ENCODE data around the gene CAND2. TPM values are rescaled to one million over a fixed set of nuclear protein-coding genes. Genes with fewer than 3 reads are reported as not detected.
A peak's percentile ranks its signal among the peaks of the same experiment; 100 is the strongest.

CAND2 gene
- polyA plus RNA-seq, 3 donors = not detected

DNA sequence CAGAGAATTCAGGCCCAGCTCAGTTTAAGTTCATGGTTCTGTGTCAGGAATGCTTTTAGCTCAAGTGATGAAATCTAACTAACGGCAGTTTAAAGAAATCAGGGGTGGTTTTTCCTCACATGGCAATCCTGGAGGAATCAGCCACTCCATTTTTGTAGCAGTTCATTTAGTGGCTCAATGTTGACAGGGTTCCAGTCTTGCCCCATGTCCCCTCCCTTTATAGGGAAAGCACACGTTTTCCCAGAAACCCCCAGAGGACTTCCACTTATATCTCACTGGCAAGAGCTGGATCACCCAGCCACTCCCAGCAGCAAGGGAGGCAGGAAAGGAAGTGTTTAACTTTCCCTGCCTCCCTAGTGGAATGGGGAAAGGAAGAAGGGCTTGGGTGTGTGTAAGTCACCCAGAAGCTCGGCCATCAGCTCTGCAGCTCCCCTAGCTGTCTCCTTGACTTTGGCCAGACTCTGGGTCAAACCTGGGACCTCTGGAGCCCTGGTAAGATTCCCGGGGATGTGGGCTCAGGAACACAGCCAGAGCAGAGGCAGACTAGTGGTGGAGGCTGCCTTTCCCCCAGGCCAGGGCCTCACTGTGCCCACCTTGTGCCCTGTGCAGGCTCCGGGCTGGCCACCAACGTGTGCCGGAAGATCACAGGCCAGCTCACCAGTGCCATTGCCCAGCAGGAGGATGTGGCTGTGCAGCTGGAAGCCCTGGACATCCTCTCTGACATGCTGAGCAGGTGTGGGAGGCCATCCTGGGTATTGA, 11.3 kb downstream of the CAND2 start:
- H2AFZ ChIP-seq (ENCODE audit: insufficient read depth, low read depth, low read length, poor library complexity, severe bottlenecking) = no peak overlapping the region
- TF ChIP-seq, protein P1, sequence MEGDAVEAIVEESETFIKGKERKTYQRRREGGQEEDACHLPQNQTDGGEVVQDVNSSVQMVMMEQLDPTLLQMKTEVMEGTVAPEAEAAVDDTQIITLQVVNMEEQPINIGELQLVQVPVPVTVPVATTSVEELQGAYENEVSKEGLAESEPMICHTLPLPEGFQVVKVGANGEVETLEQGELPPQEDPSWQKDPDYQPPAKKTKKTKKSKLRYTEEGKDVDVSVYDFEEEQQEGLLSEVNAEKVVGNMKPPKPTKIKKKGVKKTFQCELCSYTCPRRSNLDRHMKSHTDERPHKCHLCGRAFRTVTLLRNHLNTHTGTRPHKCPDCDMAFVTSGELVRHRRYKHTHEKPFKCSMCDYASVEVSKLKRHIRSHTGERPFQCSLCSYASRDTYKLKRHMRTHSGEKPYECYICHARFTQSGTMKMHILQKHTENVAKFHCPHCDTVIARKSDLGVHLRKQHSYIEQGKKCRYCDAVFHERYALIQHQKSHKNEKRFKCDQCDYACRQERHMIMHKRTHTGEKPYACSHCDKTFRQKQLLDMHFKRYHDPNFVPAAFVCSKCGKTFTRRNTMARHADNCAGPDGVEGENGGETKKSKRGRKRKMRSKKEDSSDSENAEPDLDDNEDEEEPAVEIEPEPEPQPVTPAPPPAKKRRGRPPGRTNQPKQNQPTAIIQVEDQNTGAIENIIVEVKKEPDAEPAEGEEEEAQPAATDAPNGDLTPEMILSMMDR (IDR thresholded peaks at IDR 0.05) = no peak
- no peak for DNase-seq
- H3K4me2 ChIP-seq (replicated peaks; ENCODE audit: extremely low read depth, low read length, poor library complexity, severe bottlenecking) = no peak overlapping the region
- H4K20me1 ChIP-seq (ENCODE audit: insufficient read depth, low read length) = no peaks in the 10 kb centered on the region
- H3K27me3 ChIP-seq (ENCODE audit: control insufficient read depth in 2 of 2, insufficient read depth in 2 of 2, low read length in 2 of 2) = peaks cover 0 to 6% of the 10 kb centered on the region in 2 donors
- no peak overlapping the region for H3K27ac ChIP-seq (ENCODE audit: low read depth in 1 of 2, low read length in 2 of 2)
- no peak overlapping the region for H3K4me3 ChIP-seq (replicated peaks in 1 of 3; ENCODE audit: low read depth in 2 of 3, low read length in 3 of 3)
- peak overlapping the region in 1 of 7 donors; percentile 65 for H3K27ac Mint-ChIP-seq
- 96% methylated on average over 6 of the region's 7 CpGs for WGBS (ENCODE audit: insufficient coverage)
- no peak overlapping the region for H3K4me3 Mint-ChIP-seq
- peaks cover 5 to 15% (median 6%) of the 10 kb centered on the region in 3 donors for H3K27me3 Mint-ChIP-seq (ENCODE audit: low read depth in 3 of 3)
- no peak overlapping the region for H3K9ac ChIP-seq (ENCODE audit: insufficient read depth, low read length, poor library complexity, severe bottlenecking)
- peaks cover 10% of the 10 kb centered on the region for H3K4me1 Mint-ChIP-seq
- peaks cover 0 to 3% (median 0%) of the 10 kb centered on the region in 7 donors for H3K9me3 Mint-ChIP-seq
- H3K36me3 Mint-ChIP-seq = no peaks in the 10 kb centered on the region
- intact Hi-C loops (cut with micrococcal nuclease) = no loop called here
- peaks cover 4 to 12% of the 10 kb centered on the region in 2 donors for H3K4me1 ChIP-seq (ENCODE audit: control insufficient read depth in 1 of 2, insufficient read depth in 2 of 2, low read length in 2 of 2)
- H3K9me3 ChIP-seq (replicated peaks in 1 of 2; ENCODE audit: control insufficient read depth in 1 of 2, insufficient read depth in 1 of 2, low read length in 2 of 2) = no peaks in the 10 kb centered on the region
- H3K79me2 ChIP-seq (ENCODE audit: insufficient read depth, low read length) = no peaks in the 10 kb centered on the region
- H3K36me3 ChIP-seq (replicated peaks in 1 of 2; ENCODE audit: control insufficient read depth in 1 of 2, insufficient read depth in 2 of 2, low read length in 2 of 2) = no peaks in the 10 kb centered on the region

DNA sequence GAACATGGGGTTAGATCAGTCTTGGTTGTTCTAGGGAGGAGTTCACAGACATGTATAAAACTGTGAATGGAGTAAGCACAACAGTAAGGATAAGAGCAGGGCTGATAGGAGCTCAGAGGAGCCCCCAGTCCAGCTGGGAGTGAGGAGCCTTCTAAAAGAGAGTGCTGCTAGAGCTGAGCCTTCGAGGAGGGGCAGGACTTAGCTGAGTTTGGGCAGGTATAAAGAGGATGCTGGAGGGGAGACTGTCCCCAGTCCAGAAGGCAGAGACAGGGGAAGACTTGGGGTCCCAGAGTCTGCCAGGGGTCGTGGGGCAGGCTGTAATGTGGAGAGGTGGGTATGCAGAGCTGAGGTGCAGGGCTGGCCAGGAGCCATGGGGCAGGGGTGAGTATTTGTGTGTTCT, 12.1 kb downstream of the CAND2 start:
- Mint-ChIP-seq H3K36me3 (no peaks in the 10 kb centered on the region), H3K27ac (no peak overlapping the region), H3K27me3 (ENCODE audit: low read depth in 3 of 3) (peaks cover 5 to 15% (median 6%) of the 10 kb centered on the region in 3 donors), H3K4me1 (peaks cover 10% of the 10 kb centered on the region), H3K4me3 (peak overlapping the region in 1 of 2 donors; percentile 2), H3K9me3 (no peaks in the 10 kb centered on the region)
- peaks cover 0 to 6% of the 10 kb centered on the region in 2 donors for H3K27me3 ChIP-seq (ENCODE audit: control insufficient read depth in 2 of 2, insufficient read depth in 2 of 2, low read length in 2 of 2)
- no peak overlapping the region for H3K4me2 ChIP-seq (replicated peaks; ENCODE audit: extremely low read depth, low read length, poor library complexity, severe bottlenecking)
- H2AFZ ChIP-seq (ENCODE audit: insufficient read depth, low read depth, low read length, poor library complexity, severe bottlenecking) = no peak overlapping the region
- TF ChIP-seq, protein P1 (IDR thresholded peaks at IDR 0.05) = no peak
- peaks cover 4 to 12% of the 10 kb centered on the region in 2 donors for H3K4me1 ChIP-seq (ENCODE audit: control insufficient read depth in 1 of 2, insufficient read depth in 2 of 2, low read length in 2 of 2)
- WGBS (ENCODE audit: insufficient coverage) = 87% methylated on average over 2 of the region's 2 CpGs
- no peaks in the 10 kb centered on the region for H3K9me3 ChIP-seq (replicated peaks in 1 of 2; ENCODE audit: control insufficient read depth in 1 of 2, insufficient read depth in 1 of 2, low read length in 2 of 2)
- intact Hi-C loops (cut with micrococcal nuclease) = no loop called here
- no peak overlapping the region for H3K4me3 ChIP-seq (replicated peaks in 1 of 3; ENCODE audit: low read depth in 2 of 3, low read length in 3 of 3)
- H4K20me1 ChIP-seq (ENCODE audit: insufficient read depth, low read length) = no peaks in the 10 kb centered on the region
- H3K36me3 ChIP-seq (replicated peaks in 1 of 2; ENCODE audit: control insufficient read depth in 1 of 2, insufficient read depth in 2 of 2, low read length in 2 of 2) = no peaks in the 10 kb centered on the region
- no peak for DNase-seq
- no peaks in the 10 kb centered on the region for H3K79me2 ChIP-seq (ENCODE audit: insufficient read depth, low read length)
- no peak overlapping the region for H3K9ac ChIP-seq (ENCODE audit: insufficient read depth, low read length, poor library complexity, severe bottlenecking)
- no peak overlapping the region for H3K27ac ChIP-seq (ENCODE audit: low read depth in 1 of 2, low read length in 2 of 2)
